ENCODE results near the gene CES3.

Gene CES3

GRCh38 chr16:66916518-66916917 is 44.5 kb upstream of the CES3 start:
- H3K4me3 ChIP-seq (ENCODE audit: low read depth, low read length) = no peak overlapping the region
- in situ Hi-C loops (cut with HindIII; ENCODE audit: low sequenced_read_pairs) = no loop called here
- DNase-seq (ENCODE audit: low read depth, low spot score) = no peak
- TF ChIP-seq CTCF (IDR thresholded peaks at IDR 0.05; ENCODE audit: low read depth, low read length) = no peak

DNA sequence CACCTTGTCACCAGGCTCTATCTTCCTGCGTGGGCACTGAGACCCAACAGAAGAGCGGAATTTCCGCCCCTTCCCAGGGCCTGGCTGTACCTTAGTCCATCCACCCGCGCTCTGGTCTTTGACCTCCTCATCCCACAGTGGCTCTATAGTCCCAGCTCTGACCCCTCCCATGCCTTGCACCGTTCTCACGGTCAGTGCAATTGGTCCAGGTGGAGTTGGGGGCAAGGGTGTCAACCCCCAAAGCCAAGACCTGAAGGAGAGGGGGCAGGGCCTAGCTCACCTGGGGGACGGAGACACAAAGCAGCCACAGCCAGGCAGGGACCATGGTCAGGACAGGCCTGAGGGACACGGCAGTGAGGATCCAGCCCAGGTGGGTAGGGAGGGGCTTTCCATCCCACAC is 43.3 kb upstream of the CES3 start:
- TF ChIP-seq CTCF (IDR thresholded peaks at IDR 0.05; ENCODE audit: low read depth, low read length) = no peak
- H3K4me3 ChIP-seq (ENCODE audit: low read depth, low read length) = no peak overlapping the region
- in situ Hi-C loops (cut with HindIII; ENCODE audit: low sequenced_read_pairs) = no loop called here
- DNase-seq (ENCODE audit: low read depth, low spot score) = no peak

DNA sequence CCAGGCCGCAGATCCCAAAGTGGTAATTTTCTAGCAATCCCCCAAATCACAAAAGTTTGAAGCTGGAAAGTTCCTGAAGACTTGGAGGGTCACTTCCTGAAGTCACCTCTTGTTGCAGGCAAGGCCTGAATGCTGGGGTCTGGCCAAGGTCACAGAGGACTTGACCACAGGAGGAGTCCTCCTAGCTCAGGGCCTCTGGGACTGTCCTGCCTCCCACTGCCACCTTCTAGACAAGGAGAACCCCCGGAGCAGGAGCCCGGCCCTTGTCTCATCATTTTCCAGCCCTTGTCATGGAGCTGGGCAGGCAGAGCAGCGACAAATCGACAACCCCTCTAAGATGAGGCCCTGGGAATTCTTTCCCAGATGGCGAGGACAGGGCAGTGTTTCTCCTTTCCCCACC is 42.7 kb upstream of the CES3 start:
- TF ChIP-seq CTCF (IDR thresholded peaks at IDR 0.05; ENCODE audit: low read depth, low read length) = no peak
- DNase-seq (ENCODE audit: low read depth, low spot score) = no peak
- in situ Hi-C loops (cut with HindIII; ENCODE audit: low sequenced_read_pairs) = no loop called here
- H3K4me3 ChIP-seq (ENCODE audit: low read depth, low read length) = no peak overlapping the region

- in situ Hi-C loops (cut with HindIII; ENCODE audit: low sequenced_read_pairs) = no loop called here
- DNase-seq (ENCODE audit: low read depth, low spot score) = no peak
- no peak for TF ChIP-seq CTCF (IDR thresholded peaks at IDR 0.05; ENCODE audit: low read depth, low read length)
- H3K4me3 ChIP-seq (ENCODE audit: low read depth, low read length) = no peak within 1 kb of the TSS
Measured at GRCh38 chr16:66918803-66919568, 42.1 kb upstream of the CES3 start, which contains the start of gene CDH16. CDH16 (minus strand) TSS chr16:66918885; CDS start chr16:66918065, 820 bp downstream.

DNA sequence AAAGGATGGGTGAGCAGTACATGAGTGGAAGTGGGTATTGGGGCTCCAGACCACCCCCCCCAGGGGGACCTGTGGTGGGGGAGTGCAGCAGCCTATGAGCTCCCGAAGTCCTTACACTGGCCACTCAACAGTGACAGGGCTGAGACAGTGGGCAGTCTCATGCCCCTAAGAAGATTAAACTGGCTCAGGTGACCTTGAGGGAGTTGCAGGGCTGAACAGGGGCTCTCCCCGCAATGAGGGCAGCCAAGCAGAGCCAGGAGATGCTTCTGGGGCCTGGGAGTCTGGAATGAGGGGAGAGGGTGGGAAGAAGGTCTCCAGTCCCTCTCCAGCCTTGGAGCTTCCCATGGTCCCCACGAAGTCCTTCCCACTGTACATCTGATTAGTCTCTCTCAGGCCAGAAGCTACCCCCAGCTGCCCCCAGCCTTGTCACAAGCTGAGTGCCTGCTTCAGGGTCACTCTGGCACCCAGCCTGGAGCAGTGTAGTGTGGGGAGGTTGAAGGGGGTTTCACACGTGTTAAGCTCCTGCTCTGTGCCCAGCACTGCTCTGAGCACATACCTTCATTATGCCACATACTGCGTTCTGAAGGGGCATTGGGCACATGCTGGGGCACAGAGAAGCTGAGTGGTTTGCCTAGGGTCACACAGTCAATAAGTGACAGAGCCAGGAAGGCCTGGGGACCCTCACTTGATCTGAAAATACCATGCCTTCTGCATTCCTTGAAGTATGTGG is 41.3 kb upstream of the CES3 start:
- no peak for DNase-seq (ENCODE audit: low read depth, low spot score)
- in situ Hi-C loops (cut with HindIII; ENCODE audit: low sequenced_read_pairs) = no loop called here
- no peak for TF ChIP-seq CTCF (IDR thresholded peaks at IDR 0.05; ENCODE audit: low read depth, low read length)
- no peak overlapping the region for H3K4me3 ChIP-seq (ENCODE audit: low read depth, low read length)

GRCh38 chr16:66920299-66920590 is 40.8 kb upstream of the CES3 start:
- H3K4me3 ChIP-seq (ENCODE audit: low read depth, low read length) = no peak overlapping the region
- no peak for TF ChIP-seq CTCF (IDR thresholded peaks at IDR 0.05; ENCODE audit: low read depth, low read length)
- in situ Hi-C loops (cut with HindIII; ENCODE audit: low sequenced_read_pairs) = no loop called here
- DNase-seq (ENCODE audit: low read depth, low spot score) = no peak

Data from astrocyte of the spinal cord (primary cell).